ENCODE results near the gene DNAH5. TPM values are rescaled to one million over a fixed set of nuclear protein-coding genes. Genes with fewer than 3 reads are reported as not detected.
"Not testable (repeated sequence)": the region's sequence is repeated elsewhere in the genome, so short reads cannot be mapped to it uniquely, and the experiment has no call there.

DNAH5 gene
- total RNA-seq, 1 experiment from 2014 or later = 0.14 TPM

- Histone ChIP-seq H3K4me3 (ENCODE audit: low read depth, low read length) (no peak overlapping the region), H3K9me3 (no peaks in the 10 kb centered on the region), H3K4me1 (no peaks in the 10 kb centered on the region), H3K36me3 (ENCODE audit: control insufficient read depth, insufficient read depth, low read length) (no peaks in the 10 kb centered on the region), H3K27me3 (replicated peaks; ENCODE audit: control insufficient read depth, insufficient read depth, low read length) (no peaks in the 10 kb centered on the region)
- intact Hi-C loops (cut with micrococcal nuclease; ENCODE audit: unreplicated experiment) = no loop called here
- H3K36me3 Mint-ChIP-seq (ENCODE audit: insufficient read depth, unreplicated experiment) = no peaks in the 10 kb centered on the region
- POLR2A ChIA-PET = no interaction called here
- no peak overlapping the region for H3K4me3 Mint-ChIP-seq (ENCODE audit: unreplicated experiment)
- no peaks in the 10 kb centered on the region for H3K4me1 Mint-ChIP-seq (ENCODE audit: low read depth, unreplicated experiment)
- no TSS peak for BruUV-seq (replicated peaks)
- CTCF ChIA-PET = no interaction called here
- TF ChIP-seq CTCF (IDR thresholded peaks at IDR 0.05; ENCODE audit: insufficient read depth in 1 of 2, low read depth in 1 of 2, low read length in 1 of 2, severe bottlenecking in 1 of 2, unreplicated experiment in 1 of 2) = no peak
- DNase-seq = no peak
- H3K27me3 Mint-ChIP-seq (ENCODE audit: insufficient read depth, unreplicated experiment) = peaks cover 7% of the 10 kb centered on the region
- no peak overlapping the region for H3K27ac Mint-ChIP-seq (ENCODE audit: unreplicated experiment)
- H3K9me3 Mint-ChIP-seq (ENCODE audit: unreplicated experiment) = no peaks in the 10 kb centered on the region
Observed at GRCh38 chr5:13814301-13814700, 130.2 kb downstream of the DNAH5 start.

- H3K4me1 Mint-ChIP-seq (ENCODE audit: low read depth, unreplicated experiment) = no peaks in the 10 kb centered on the region
- ChIA-PET POLR2A (no interaction called here), CTCF (no interaction called here)
- no peak overlapping the region for H3K4me3 Mint-ChIP-seq (ENCODE audit: unreplicated experiment)
- no peaks in the 10 kb centered on the region for H3K9me3 Mint-ChIP-seq (ENCODE audit: unreplicated experiment)
- H3K36me3 Mint-ChIP-seq (ENCODE audit: insufficient read depth, unreplicated experiment) = no peaks in the 10 kb centered on the region
- no peak overlapping the region for H3K27ac Mint-ChIP-seq (ENCODE audit: unreplicated experiment)
- no TSS peak for BruUV-seq (replicated peaks)
- no peaks in the 10 kb centered on the region for H3K36me3 ChIP-seq (ENCODE audit: control insufficient read depth, insufficient read depth, low read length)
- intact Hi-C loops (cut with micrococcal nuclease; ENCODE audit: unreplicated experiment) = no loop called here
- no peaks in the 10 kb centered on the region for H3K27me3 ChIP-seq (replicated peaks; ENCODE audit: control insufficient read depth, insufficient read depth, low read length)
- H3K9me3 ChIP-seq = no peaks in the 10 kb centered on the region
- H3K27me3 Mint-ChIP-seq (ENCODE audit: insufficient read depth, unreplicated experiment) = peaks cover under 1% of the 10 kb centered on the region
- no peak for TF ChIP-seq CTCF (IDR thresholded peaks at IDR 0.05; ENCODE audit: insufficient read depth in 1 of 2, low read depth in 1 of 2, low read length in 1 of 2, severe bottlenecking in 1 of 2, unreplicated experiment in 1 of 2)
- no peak for DNase-seq
- no peak overlapping the region for H3K4me3 ChIP-seq (ENCODE audit: low read depth, low read length)
- H3K4me1 ChIP-seq = no peaks in the 10 kb centered on the region
Observed at GRCh38 chr5:13809921-13810320, 134.6 kb downstream of the DNAH5 start.

GRCh38 chr5:13804336-13804735 is 140.2 kb downstream of the DNAH5 start:
- intact Hi-C loops (cut with micrococcal nuclease; ENCODE audit: unreplicated experiment) = no loop called here
- no peaks in the 10 kb centered on the region for H3K36me3 Mint-ChIP-seq (ENCODE audit: insufficient read depth, unreplicated experiment)
- CTCF ChIA-PET = no interaction called here
- Histone ChIP-seq H3K9me3 (no peaks in the 10 kb centered on the region), H3K4me3 (ENCODE audit: low read depth, low read length) (no peak overlapping the region), H3K36me3 (ENCODE audit: control insufficient read depth, insufficient read depth, low read length) (no peaks in the 10 kb centered on the region), H3K4me1 (no peaks in the 10 kb centered on the region), H3K27me3 (replicated peaks; ENCODE audit: control insufficient read depth, insufficient read depth, low read length) (no peaks in the 10 kb centered on the region)
- no peaks in the 10 kb centered on the region for H3K9me3 Mint-ChIP-seq (ENCODE audit: unreplicated experiment)
- no peaks in the 10 kb centered on the region for H3K4me1 Mint-ChIP-seq (ENCODE audit: low read depth, unreplicated experiment)
- POLR2A ChIA-PET = no interaction called here
- no peak overlapping the region for H3K27ac Mint-ChIP-seq (ENCODE audit: unreplicated experiment)
- no peak for TF ChIP-seq CTCF (IDR thresholded peaks at IDR 0.05; ENCODE audit: insufficient read depth in 1 of 2, low read depth in 1 of 2, low read length in 1 of 2, severe bottlenecking in 1 of 2, unreplicated experiment in 1 of 2)
- no peak for DNase-seq
- H3K4me3 Mint-ChIP-seq (ENCODE audit: unreplicated experiment) = no peak overlapping the region
- BruUV-seq (replicated peaks) = no TSS peak
- peaks cover 3% of the 10 kb centered on the region for H3K27me3 Mint-ChIP-seq (ENCODE audit: insufficient read depth, unreplicated experiment)

- H3K27me3 Mint-ChIP-seq (ENCODE audit: insufficient read depth, unreplicated experiment); H3K4me3 Mint-ChIP-seq (ENCODE audit: unreplicated experiment); H3K4me3 ChIP-seq (ENCODE audit: low read depth, low read length); DNase-seq; intact Hi-C loops (cut with micrococcal nuclease; ENCODE audit: unreplicated experiment); H3K4me1 Mint-ChIP-seq (ENCODE audit: low read depth, unreplicated experiment); H3K9me3 ChIP-seq; H3K4me1 ChIP-seq; H3K36me3 ChIP-seq (ENCODE audit: control insufficient read depth, insufficient read depth, low read length); H3K9me3 Mint-ChIP-seq (ENCODE audit: unreplicated experiment); H3K27me3 ChIP-seq (replicated peaks; ENCODE audit: control insufficient read depth, insufficient read depth, low read length); H3K27ac Mint-ChIP-seq (ENCODE audit: unreplicated experiment); BruUV-seq (replicated peaks); CTCF ChIA-PET; POLR2A ChIA-PET; H3K36me3 Mint-ChIP-seq (ENCODE audit: insufficient read depth, unreplicated experiment): not testable (repeated sequence)
Observed at GRCh38 chr5:13798569-13798968, 145.9 kb downstream of the DNAH5 start.
